ENCODE results near the gene CXXC5. TPM values are rescaled to one million over a fixed set of nuclear protein-coding genes. Genes with fewer than 3 reads are reported as not detected.

Gene CXXC5
- total RNA-seq, 1 donor from 2014 or later = 37.3 TPM

GRCh38 chr5:139704748-139705147 is 56.6 kb downstream of the CXXC5 start:
- Mint-ChIP-seq H3K27ac (ENCODE audit: unreplicated experiment) (no peak overlapping the region), H3K9me3 (ENCODE audit: unreplicated experiment) (no peaks in the 10 kb centered on the region), H3K27me3 (ENCODE audit: unreplicated experiment) (peaks cover 19% of the 10 kb centered on the region), H3K4me1 (ENCODE audit: unreplicated experiment) (peaks cover 38% of the 10 kb centered on the region), H3K4me3 (ENCODE audit: unreplicated experiment) (no peak overlapping the region), H3K36me3 (ENCODE audit: low read depth, unreplicated experiment) (peaks cover 4% of the 10 kb centered on the region)
- TF ChIP-seq, protein P1, sequence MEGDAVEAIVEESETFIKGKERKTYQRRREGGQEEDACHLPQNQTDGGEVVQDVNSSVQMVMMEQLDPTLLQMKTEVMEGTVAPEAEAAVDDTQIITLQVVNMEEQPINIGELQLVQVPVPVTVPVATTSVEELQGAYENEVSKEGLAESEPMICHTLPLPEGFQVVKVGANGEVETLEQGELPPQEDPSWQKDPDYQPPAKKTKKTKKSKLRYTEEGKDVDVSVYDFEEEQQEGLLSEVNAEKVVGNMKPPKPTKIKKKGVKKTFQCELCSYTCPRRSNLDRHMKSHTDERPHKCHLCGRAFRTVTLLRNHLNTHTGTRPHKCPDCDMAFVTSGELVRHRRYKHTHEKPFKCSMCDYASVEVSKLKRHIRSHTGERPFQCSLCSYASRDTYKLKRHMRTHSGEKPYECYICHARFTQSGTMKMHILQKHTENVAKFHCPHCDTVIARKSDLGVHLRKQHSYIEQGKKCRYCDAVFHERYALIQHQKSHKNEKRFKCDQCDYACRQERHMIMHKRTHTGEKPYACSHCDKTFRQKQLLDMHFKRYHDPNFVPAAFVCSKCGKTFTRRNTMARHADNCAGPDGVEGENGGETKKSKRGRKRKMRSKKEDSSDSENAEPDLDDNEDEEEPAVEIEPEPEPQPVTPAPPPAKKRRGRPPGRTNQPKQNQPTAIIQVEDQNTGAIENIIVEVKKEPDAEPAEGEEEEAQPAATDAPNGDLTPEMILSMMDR (IDR thresholded peaks at IDR 0.05; ENCODE audit: unreplicated experiment) = no peak
- no peak for DNase-seq (ENCODE audit: low spot score)

DNA sequence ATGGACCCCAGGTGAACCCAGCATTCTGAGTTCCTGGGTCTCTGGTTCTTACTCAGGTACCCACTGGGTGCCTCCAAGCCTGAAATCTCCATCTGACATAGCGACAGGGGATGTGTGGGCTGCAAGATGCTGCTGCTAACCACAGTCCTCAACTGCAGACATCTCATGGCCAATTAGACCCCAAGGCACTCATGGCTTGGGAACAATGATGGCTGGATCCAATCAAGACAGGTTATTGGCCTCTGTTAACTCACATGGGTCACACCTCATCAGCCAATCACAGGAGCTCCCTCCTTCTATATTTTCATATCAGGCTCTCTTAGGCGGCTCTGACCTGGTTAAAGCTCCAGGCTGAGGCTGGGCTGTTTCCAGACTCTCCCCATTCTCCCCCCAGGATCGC is 57.0 kb downstream of the CXXC5 start:
- no peaks in the 10 kb centered on the region for H3K9me3 Mint-ChIP-seq (ENCODE audit: unreplicated experiment)
- no peak overlapping the region for H3K4me3 Mint-ChIP-seq (ENCODE audit: unreplicated experiment)
- TF ChIP-seq, protein P1 (IDR thresholded peaks at IDR 0.05; ENCODE audit: unreplicated experiment) = no peak
- peaks cover 38% of the 10 kb centered on the region for H3K4me1 Mint-ChIP-seq (ENCODE audit: unreplicated experiment)
- peaks cover 20% of the 10 kb centered on the region for H3K27me3 Mint-ChIP-seq (ENCODE audit: unreplicated experiment)
- no peak for DNase-seq (ENCODE audit: low spot score)
- H3K27ac Mint-ChIP-seq (ENCODE audit: unreplicated experiment) = no peak overlapping the region
- H3K36me3 Mint-ChIP-seq (ENCODE audit: low read depth, unreplicated experiment) = peaks cover 4% of the 10 kb centered on the region

DNA sequence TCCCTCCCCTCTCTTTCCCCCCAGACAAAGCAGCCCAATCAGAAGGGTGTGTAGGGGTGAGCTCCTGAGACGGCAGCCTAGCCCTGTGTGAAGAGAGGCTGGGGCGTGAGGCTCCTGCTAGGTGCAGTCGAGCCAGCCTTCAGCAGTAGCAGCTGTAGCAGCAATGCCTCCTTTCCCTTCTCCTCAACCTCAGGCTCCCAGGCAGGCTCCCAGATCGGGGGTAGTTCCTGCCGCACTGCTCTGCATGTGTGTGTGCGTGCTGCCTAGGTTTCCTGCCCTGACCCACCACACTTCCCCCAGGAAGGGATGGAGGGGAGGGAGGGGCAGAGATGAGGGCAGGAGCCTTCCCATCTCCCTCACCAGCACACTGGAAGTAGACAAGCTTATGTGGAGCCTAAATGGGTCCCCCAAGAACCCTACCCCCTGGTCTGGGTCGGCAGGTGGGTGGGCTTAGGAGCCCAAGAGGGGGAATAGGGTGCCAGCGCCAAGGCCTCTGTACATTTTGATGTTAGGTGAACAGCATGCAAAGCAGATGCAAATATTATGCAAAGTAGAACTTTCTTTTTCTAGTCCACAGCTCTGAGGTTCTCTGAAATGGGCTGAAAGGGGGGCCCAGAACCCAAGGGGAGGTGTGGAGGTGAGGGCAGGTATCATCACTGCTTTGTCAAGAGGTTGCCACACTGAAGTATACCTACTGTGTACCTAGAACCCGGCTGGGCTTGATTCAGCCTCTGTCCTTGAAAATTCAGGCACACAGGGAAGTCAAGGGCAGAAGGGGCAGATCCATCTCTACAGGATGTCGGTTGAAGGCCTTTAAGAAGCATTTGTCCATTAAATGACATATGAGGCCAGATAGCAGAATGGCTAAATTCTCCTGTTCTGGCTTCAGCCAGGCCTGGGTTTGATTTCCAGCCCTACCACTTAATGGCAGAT is 57.8 kb downstream of the CXXC5 start:
- H3K4me3 Mint-ChIP-seq (ENCODE audit: unreplicated experiment) = no peak overlapping the region
- peaks cover 20% of the 10 kb centered on the region for H3K27me3 Mint-ChIP-seq (ENCODE audit: unreplicated experiment)
- H3K27ac Mint-ChIP-seq (ENCODE audit: unreplicated experiment) = no peak overlapping the region
- DNase-seq (ENCODE audit: low spot score) = peak; percentile 51
- H3K9me3 Mint-ChIP-seq (ENCODE audit: unreplicated experiment) = no peaks in the 10 kb centered on the region
- TF ChIP-seq, protein P1 (IDR thresholded peaks at IDR 0.05; ENCODE audit: unreplicated experiment) = no peak
- peaks cover 4% of the 10 kb centered on the region for H3K36me3 Mint-ChIP-seq (ENCODE audit: low read depth, unreplicated experiment)
- H3K4me1 Mint-ChIP-seq (ENCODE audit: unreplicated experiment) = peaks cover 34% of the 10 kb centered on the region

DNA sequence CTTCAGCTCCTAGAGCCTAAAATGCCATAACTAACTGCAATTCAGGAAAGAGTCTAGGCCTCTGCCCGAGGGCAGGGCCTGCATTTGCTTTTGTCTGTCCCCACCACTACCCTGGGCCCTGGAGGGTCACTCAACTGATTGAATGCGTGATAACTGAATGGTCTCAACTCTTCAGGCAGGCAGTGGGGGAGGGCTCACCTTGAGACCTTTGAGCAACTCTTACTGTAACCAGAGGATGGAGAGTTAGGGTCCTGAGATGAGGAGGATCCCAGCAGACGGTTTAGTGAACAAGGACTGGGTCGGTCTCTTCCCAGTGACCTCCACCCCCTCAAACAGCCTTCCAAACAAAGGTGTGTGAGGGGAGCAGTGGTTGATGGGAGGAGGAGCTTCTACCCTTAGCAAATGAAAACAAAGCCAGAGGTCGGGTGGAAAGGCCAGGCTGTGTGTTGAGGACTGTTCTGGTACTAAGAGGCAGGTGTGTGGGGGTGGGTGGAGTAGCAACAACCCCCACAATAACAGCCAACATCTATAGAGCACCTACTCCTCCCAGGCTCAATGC is 59.4 kb downstream of the CXXC5 start:
- Mint-ChIP-seq H3K4me1 (ENCODE audit: unreplicated experiment) (peaks cover 28% of the 10 kb centered on the region), H3K36me3 (ENCODE audit: low read depth, unreplicated experiment) (peaks cover 4% of the 10 kb centered on the region), H3K4me3 (ENCODE audit: unreplicated experiment) (no peak overlapping the region), H3K27ac (ENCODE audit: unreplicated experiment) (no peak overlapping the region), H3K9me3 (ENCODE audit: unreplicated experiment) (no peaks in the 10 kb centered on the region), H3K27me3 (ENCODE audit: unreplicated experiment) (peaks cover 24% of the 10 kb centered on the region)
- no peak for DNase-seq (ENCODE audit: low spot score)
- TF ChIP-seq, protein P1 (IDR thresholded peaks at IDR 0.05; ENCODE audit: unreplicated experiment) = no peak

- no peak overlapping the region for H3K27ac Mint-ChIP-seq (ENCODE audit: unreplicated experiment)
- peaks cover 33% of the 10 kb centered on the region for H3K4me1 Mint-ChIP-seq (ENCODE audit: unreplicated experiment)
- peaks cover 28% of the 10 kb centered on the region for H3K27me3 Mint-ChIP-seq (ENCODE audit: unreplicated experiment)
- TF ChIP-seq, protein P1 (IDR thresholded peaks at IDR 0.05; ENCODE audit: unreplicated experiment) = no peak
- no peaks in the 10 kb centered on the region for H3K9me3 Mint-ChIP-seq (ENCODE audit: unreplicated experiment)
- H3K36me3 Mint-ChIP-seq (ENCODE audit: low read depth, unreplicated experiment) = no peaks in the 10 kb centered on the region
- peak overlapping the region; percentile 4 for H3K4me3 Mint-ChIP-seq (ENCODE audit: unreplicated experiment)
- DNase-seq (ENCODE audit: low spot score) = no peak
Measured at GRCh38 chr5:139708434-139708861, 60.3 kb downstream of the CXXC5 start.

Data from endothelial cell (in vitro differentiated cells).